ENCODE results near the gene THSD4.

THSD4 gene

DNA sequence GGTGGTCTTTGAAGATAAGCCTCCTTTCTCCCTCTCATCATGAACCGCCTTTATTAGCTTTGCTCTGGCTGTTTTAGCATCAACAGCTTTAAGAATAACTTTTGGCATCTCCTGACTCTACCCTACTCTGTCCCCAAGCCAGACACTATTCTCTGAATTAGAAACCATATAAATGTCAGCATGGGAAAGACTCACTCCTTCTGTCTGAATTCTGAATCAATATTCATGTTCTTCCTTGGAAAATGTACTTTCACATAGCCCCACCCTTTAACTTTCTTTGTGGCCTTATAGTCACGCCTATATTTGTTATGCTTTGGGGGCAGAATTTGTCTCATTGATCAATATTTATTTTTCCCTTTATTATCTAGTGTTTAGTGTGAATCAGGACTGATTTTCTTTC lies 563.3 kb downstream of the THSD4 start:
- Histone ChIP-seq H3K4me1 (ENCODE audit: control insufficient read depth, insufficient read depth, low read length) (peaks cover 28% of the 10 kb centered on the region), H3K9me3 (ENCODE audit: control insufficient read depth, insufficient read depth, low read depth, low read length) (no peaks in the 10 kb centered on the region), H3K4me3 (ENCODE audit: low read depth, low read length) (no peak overlapping the region), H3K9ac (ENCODE audit: low read length) (no peak overlapping the region), H3K27ac (ENCODE audit: low read depth, low read length) (no peak overlapping the region), H3K36me3 (ENCODE audit: control insufficient read depth, insufficient read depth, low read length) (no peaks in the 10 kb centered on the region), H3K27me3 (ENCODE audit: control insufficient read depth, insufficient read depth, low read length) (no peaks in the 10 kb centered on the region)

DNA sequence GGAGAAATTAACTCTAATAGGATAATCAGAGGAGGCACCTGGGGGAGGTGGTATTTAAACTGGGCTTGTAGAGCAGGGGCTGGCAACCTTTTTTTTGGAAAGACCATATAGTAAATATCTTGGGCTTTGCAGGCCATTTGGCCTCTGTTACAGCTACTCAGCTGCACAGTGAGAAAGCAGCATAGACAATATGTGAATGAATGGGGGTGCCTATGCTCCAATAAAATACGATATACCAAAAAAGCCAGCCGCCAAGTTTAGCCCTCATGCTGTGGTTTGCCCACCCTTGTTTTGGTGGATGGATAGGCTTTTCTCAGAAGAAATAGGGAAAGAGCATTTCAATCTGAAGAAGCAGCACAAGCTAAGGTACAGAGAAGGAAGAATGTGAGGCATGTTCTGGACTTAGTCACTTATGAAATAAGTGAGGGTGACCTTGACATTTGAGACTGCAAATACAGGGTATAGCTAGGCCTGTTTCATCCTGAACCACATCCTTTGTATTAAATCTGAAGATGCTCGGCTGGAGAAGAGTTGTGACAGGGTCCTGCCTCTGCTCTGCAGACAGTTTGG lies 564.0 kb downstream of the THSD4 start:
- peaks cover 28% of the 10 kb centered on the region for H3K4me1 ChIP-seq (ENCODE audit: control insufficient read depth, insufficient read depth, low read length)
- H3K27ac ChIP-seq (ENCODE audit: low read depth, low read length): no peak overlapping the region
- H3K36me3 ChIP-seq (ENCODE audit: control insufficient read depth, insufficient read depth, low read length): no peaks in the 10 kb centered on the region

GRCh38 chr15:71679793-71680353 lies 564.6 kb downstream of the THSD4 start:
- Histone ChIP-seq H3K9ac (ENCODE audit: low read length) (no peak overlapping the region), H3K4me3 (ENCODE audit: low read depth, low read length) (no peak overlapping the region), H3K27ac (ENCODE audit: low read depth, low read length) (no peak overlapping the region), H3K4me1 (ENCODE audit: control insufficient read depth, insufficient read depth, low read length) (peaks cover 28% of the 10 kb centered on the region), H3K36me3 (ENCODE audit: control insufficient read depth, insufficient read depth, low read length) (no peaks in the 10 kb centered on the region), H3K9me3 (ENCODE audit: control insufficient read depth, insufficient read depth, low read depth, low read length) (no peaks in the 10 kb centered on the region), H3K27me3 (ENCODE audit: control insufficient read depth, insufficient read depth, low read length) (no peaks in the 10 kb centered on the region)

More for the DNA sequence above, 564.0 kb downstream of the THSD4 start:
- H3K9ac ChIP-seq (ENCODE audit: low read length): no peak overlapping the region
- H3K27me3 ChIP-seq (ENCODE audit: control insufficient read depth, insufficient read depth, low read length): no peaks in the 10 kb centered on the region
- no peaks in the 10 kb centered on the region for H3K9me3 ChIP-seq (ENCODE audit: control insufficient read depth, insufficient read depth, low read depth, low read length)
- no peak overlapping the region for H3K4me3 ChIP-seq (ENCODE audit: low read depth, low read length)

DNA sequence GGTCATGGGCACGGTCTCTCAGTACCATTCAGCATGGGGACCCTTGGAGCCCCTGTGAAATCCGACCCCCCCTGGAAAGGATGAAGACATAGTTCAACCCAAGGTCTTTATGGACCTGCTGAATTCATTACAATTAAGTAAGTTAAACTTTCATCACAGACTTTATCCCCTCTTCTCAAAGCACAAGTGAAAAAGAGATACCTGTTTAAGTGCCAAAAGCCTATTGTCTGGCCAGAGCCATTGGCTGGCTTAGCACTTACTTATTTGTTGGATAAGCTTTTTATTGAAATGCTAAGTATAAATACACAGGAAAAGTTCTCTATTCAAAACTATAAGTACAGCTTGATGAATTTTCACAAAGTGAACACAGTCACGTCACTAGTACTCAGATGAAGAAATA lies 566.7 kb downstream of the THSD4 start:
- H3K4me3 ChIP-seq (ENCODE audit: low read depth, low read length): no peak overlapping the region
- H3K27ac ChIP-seq (ENCODE audit: low read depth, low read length): no peak overlapping the region
- no peaks in the 10 kb centered on the region for H3K27me3 ChIP-seq (ENCODE audit: control insufficient read depth, insufficient read depth, low read length)
- no peaks in the 10 kb centered on the region for H3K36me3 ChIP-seq (ENCODE audit: control insufficient read depth, insufficient read depth, low read length)
- no peaks in the 10 kb centered on the region for H3K9me3 ChIP-seq (ENCODE audit: control insufficient read depth, insufficient read depth, low read depth, low read length)
- peaks cover 22% of the 10 kb centered on the region for H3K4me1 ChIP-seq (ENCODE audit: control insufficient read depth, insufficient read depth, low read length)
- no peak overlapping the region for H3K9ac ChIP-seq (ENCODE audit: low read length)

DNA sequence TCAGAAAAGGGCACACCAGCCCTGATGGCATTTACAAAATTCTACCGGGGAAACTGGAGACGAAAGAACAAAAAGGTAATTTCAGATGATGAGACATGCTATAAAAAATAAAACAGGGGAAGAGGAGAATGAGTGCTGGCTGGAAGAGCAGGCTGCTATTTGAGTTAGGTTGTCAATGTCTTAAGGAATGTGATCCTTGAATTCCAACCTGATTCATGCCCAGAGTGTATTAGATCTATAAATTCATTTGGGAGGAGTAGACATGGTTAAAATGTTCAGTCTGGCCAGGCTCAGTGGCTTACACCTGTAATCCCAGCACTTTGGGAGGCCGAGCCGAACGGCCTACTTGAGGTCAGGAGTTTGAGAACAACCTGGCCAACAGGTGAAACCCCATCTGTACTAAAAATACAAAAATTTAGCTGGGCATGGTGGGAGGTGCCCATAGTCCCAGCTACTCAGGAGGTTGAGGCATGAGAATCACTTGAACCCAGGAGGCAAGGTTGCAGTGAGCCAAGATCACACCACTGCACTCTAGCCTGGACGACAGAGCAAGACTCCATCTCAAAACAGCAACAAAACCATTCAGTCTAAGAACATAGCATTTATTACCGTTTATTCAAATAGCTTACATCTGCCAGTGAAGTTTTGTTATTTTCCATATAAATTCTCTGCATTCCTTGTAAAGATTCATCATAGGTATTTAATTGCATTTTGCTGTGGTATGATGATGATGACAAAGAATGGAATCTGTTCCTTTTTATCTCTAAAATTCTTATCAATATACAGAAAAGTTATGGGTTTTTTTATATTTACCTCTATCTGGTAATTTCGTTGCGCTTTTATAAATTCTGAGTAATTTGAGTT lies 568.4 kb downstream of the THSD4 start:
- H3K9me3 ChIP-seq (ENCODE audit: control insufficient read depth, insufficient read depth, low read depth, low read length): no peaks in the 10 kb centered on the region
- H3K4me3 ChIP-seq (ENCODE audit: low read depth, low read length): no peak overlapping the region
- H3K36me3 ChIP-seq (ENCODE audit: control insufficient read depth, insufficient read depth, low read length): no peaks in the 10 kb centered on the region
- H3K27ac ChIP-seq (ENCODE audit: low read depth, low read length): no peak overlapping the region
- no peaks in the 10 kb centered on the region for H3K27me3 ChIP-seq (ENCODE audit: control insufficient read depth, insufficient read depth, low read length)
- H3K4me1 ChIP-seq (ENCODE audit: control insufficient read depth, insufficient read depth, low read length): peaks cover 8% of the 10 kb centered on the region
- H3K9ac ChIP-seq (ENCODE audit: low read length): no peak overlapping the region

- Histone ChIP-seq H3K9me3 (ENCODE audit: control insufficient read depth, insufficient read depth, low read depth, low read length) (no peaks in the 10 kb centered on the region), H3K36me3 (ENCODE audit: control insufficient read depth, insufficient read depth, low read length) (no peaks in the 10 kb centered on the region), H3K4me1 (ENCODE audit: control insufficient read depth, insufficient read depth, low read length) (no peaks in the 10 kb centered on the region)
Measured at GRCh38 chr15:71685420-71685993, 570.2 kb downstream of the THSD4 start.

DNA sequence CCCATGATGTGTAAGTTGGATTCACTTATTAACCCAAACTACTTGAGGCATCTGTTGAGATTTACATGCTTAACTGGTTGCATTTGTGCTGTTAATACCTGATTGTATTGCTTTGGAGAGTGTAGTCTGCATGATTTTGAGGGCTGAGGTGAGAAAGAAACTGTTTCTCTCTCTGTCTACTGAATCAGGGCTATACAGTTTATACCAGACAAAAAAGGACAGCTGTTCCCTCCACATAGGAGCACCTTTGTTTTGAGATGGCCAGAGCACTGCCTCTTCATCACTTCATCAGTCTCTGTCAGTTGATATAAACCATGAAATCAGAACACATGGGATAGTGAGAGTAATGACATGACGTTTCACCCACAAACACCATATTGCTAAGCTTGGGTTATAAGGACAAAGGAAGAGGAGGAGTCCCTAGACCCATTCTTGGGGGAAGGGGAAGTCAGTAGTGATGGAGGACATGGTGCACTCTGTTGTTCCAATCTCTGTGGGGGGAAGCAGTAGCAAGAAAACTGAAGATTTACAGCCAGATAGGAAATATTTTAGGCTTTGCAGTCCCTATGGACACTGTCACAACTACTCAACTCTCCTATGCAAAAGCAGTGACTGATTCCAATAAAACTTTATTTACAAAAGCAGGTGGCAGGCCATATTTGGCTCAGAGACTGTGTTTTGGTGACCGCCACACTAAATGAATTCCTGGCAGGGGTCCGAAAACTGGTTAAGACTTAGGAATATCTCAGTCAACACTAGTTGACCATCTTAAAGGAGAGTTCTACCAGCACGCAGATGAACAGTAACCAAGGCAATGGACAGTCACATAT lies 571.2 kb downstream of the THSD4 start:
- no peak overlapping the region for H3K4me3 ChIP-seq (ENCODE audit: low read depth, low read length)
- no peaks in the 10 kb centered on the region for H3K27me3 ChIP-seq (ENCODE audit: control insufficient read depth, insufficient read depth, low read length)
- no peaks in the 10 kb centered on the region for H3K4me1 ChIP-seq (ENCODE audit: control insufficient read depth, insufficient read depth, low read length)
- no peaks in the 10 kb centered on the region for H3K36me3 ChIP-seq (ENCODE audit: control insufficient read depth, insufficient read depth, low read length)
- H3K27ac ChIP-seq (ENCODE audit: low read depth, low read length): no peak overlapping the region
- peaks cover 9% of the 10 kb centered on the region for H3K9me3 ChIP-seq (ENCODE audit: control insufficient read depth, insufficient read depth, low read depth, low read length)
- H3K9ac ChIP-seq (ENCODE audit: low read length): no peak overlapping the region

More at GRCh38 chr15:71685420-71685993, 570.2 kb downstream of the THSD4 start:
- no peaks in the 10 kb centered on the region for H3K27me3 ChIP-seq (ENCODE audit: control insufficient read depth, insufficient read depth, low read length)
- H3K27ac ChIP-seq (ENCODE audit: low read depth, low read length): no peak overlapping the region
- H3K9ac ChIP-seq (ENCODE audit: low read length): no peak overlapping the region
- H3K4me3 ChIP-seq (ENCODE audit: low read depth, low read length): no peak overlapping the region

DNA sequence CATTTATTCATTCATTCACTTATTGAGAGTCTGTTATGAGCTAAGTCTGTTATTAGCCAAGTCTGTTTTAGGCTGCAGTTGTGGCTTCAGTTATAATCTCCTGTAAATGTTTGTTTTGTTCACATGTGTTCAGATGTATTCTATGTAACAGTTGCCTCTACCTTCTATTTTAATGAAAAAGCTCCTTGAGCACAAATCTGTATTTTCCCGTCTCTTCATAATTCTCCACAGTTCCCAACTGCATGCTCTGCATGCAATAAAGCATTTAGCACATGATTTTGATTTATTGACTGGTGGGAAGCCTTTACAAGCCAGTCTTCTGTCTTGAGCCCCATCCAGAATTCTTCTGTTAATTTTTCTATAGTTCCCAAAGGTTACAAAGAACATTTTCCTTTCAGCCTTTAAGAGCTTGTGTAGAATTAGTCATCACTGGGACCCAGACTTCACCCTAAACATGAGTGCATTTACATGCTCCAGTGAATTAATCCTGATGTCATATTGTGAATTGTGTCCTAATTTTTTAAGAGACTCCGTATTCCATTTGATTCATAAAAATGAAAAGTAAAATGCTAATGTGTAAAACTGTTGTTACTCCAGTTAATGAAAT lies 572.7 kb downstream of the THSD4 start:
- Histone ChIP-seq H3K9ac (ENCODE audit: low read length) (no peak overlapping the region), H3K4me1 (ENCODE audit: control insufficient read depth, insufficient read depth, low read length) (no peaks in the 10 kb centered on the region), H3K4me3 (ENCODE audit: low read depth, low read length) (no peak overlapping the region), H3K9me3 (ENCODE audit: control insufficient read depth, insufficient read depth, low read depth, low read length) (peaks cover 9% of the 10 kb centered on the region), H3K27ac (ENCODE audit: low read depth, low read length) (no peak overlapping the region), H3K27me3 (ENCODE audit: control insufficient read depth, insufficient read depth, low read length) (no peaks in the 10 kb centered on the region), H3K36me3 (ENCODE audit: control insufficient read depth, insufficient read depth, low read length) (no peaks in the 10 kb centered on the region)

DNA sequence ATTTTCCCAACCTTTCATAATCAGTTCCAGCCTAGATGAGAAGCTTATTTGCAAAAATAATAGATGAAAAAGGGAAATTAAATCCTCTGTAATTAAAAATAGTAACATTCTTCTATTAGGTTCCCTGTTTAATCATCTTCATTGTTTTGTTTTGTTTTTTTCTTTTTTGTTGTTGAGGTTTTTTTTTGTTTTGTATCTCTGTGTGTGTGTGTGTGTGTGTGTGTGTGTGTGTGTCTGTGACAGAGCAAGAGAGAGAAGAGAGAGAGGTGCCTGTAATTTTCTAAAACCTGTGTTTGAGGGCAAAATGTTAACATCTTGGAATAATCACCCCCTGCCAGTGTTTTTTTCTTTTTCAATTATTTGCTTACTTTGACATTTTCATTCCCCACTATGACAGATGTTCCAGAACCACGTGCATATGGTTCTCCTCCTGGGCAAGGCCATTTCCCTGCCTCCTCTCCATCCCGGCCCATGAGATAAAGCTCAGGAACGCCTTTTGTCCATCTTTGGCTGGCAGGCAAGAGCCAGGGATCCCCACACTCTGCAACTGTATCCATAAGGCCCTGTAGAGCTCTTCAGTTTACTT lies 573.3 kb downstream of the THSD4 start:
- H3K9me3 ChIP-seq (ENCODE audit: control insufficient read depth, insufficient read depth, low read depth, low read length): peaks cover 13% of the 10 kb centered on the region
- H3K36me3 ChIP-seq (ENCODE audit: control insufficient read depth, insufficient read depth, low read length): no peaks in the 10 kb centered on the region
- no peak overlapping the region for H3K27ac ChIP-seq (ENCODE audit: low read depth, low read length)
- H3K9ac ChIP-seq (ENCODE audit: low read length): no peak overlapping the region
- H3K27me3 ChIP-seq (ENCODE audit: control insufficient read depth, insufficient read depth, low read length): no peaks in the 10 kb centered on the region
- no peaks in the 10 kb centered on the region for H3K4me1 ChIP-seq (ENCODE audit: control insufficient read depth, insufficient read depth, low read length)
- H3K4me3 ChIP-seq (ENCODE audit: low read depth, low read length): no peak overlapping the region

- peaks cover 22% of the 10 kb centered on the region for H3K9me3 ChIP-seq (ENCODE audit: control insufficient read depth, insufficient read depth, low read depth, low read length)
- no peak overlapping the region for H3K9ac ChIP-seq (ENCODE audit: low read length)
- no peaks in the 10 kb centered on the region for H3K4me1 ChIP-seq (ENCODE audit: control insufficient read depth, insufficient read depth, low read length)
- H3K27ac ChIP-seq (ENCODE audit: low read depth, low read length): no peak overlapping the region
- no peak overlapping the region for H3K4me3 ChIP-seq (ENCODE audit: low read depth, low read length)
- H3K27me3 ChIP-seq (ENCODE audit: control insufficient read depth, insufficient read depth, low read length): no peaks in the 10 kb centered on the region
- H3K36me3 ChIP-seq (ENCODE audit: control insufficient read depth, insufficient read depth, low read length): no peaks in the 10 kb centered on the region
Measured at GRCh38 chr15:71691081-71691457, 575.8 kb downstream of the THSD4 start.

All from HUES6 (cell line).